Right lobe of liver (tissue), 6 donors: ENCODE results near the gene ARCN1. TPM values are rescaled to one million over a fixed set of nuclear protein-coding genes. Genes with fewer than 3 reads are reported as not detected.

Source experiments
- ATAC-seq, 4 donors: fragments of 200-7000 bp; cut with Tn5 transposase; one replicate each; pipeline ENCODE4 v1.9.1; 2020; ENCODE audit warnings: mild to moderate bottlenecking in 4 of 4, moderate library complexity in 4 of 4
- DNase-seq, 3 donors: peaks; one replicate each; pipeline ENCODE4 v3.0.0-alpha.2; 2020
- H3K27ac ChIP-seq, 3 donors: fragments of 200-600 bp; one replicate each; pipeline ENCODE4 v1.8.0; 2022
- H3K27me3 ChIP-seq, 2 donors: fragments of 200-600 bp; one replicate each; pipeline ENCODE4 v1.8.0; 2022
- H3K36me3 ChIP-seq, 4 donors: fragments of 200-600 bp; sonication (generic) in 1 of 4; one replicate each; pipeline versions ENCODE4 v1.5.1 to v1.8.0; 2017 to 2022; ENCODE audit warnings: control low read depth in 1 of 4
- H3K4me1 ChIP-seq, 4 donors: fragments of 200-600 bp; sonication (generic) in 1 of 4; one replicate each; pipeline versions ENCODE4 v1.5.1 to v1.8.0; 2017 to 2022; ENCODE audit warnings: control low read depth in 1 of 4
- H3K4me3 ChIP-seq, 3 donors: fragments of 200-600 bp; one replicate each; pipeline ENCODE4 v1.8.0; 2022
- H3K9me3 ChIP-seq, 4 donors: fragments of 200-600 bp; sonication (generic) in 1 of 4; one replicate each; pipeline versions ENCODE4 v1.5.1 to v1.8.0; 2017 to 2022; ENCODE audit warnings: control low read depth in 1 of 4
- POLR2A ChIP-seq: fragments of 450-650 bp; IDR thresholded peaks from one replicate; pipeline ENCODE4 v1.6.1; 2017; ENCODE audit warnings: antibody characterized with exemption, mild to moderate bottlenecking
- WGBS: methylation state at CpG from one replicate; pipeline ENCODE4 v1.1.6; 2018; ENCODE audit warnings: low coverage, low lambda C conversion rate; ENCODE audit not compliant: insufficient coverage; ENCODE audit errors: missing lambda C conversion rate; 5-methylcytosine and 5-hydroxymethylcytosine counted together
- intact Hi-C, 2 donors: fragments of 100-400 bp; cut with DNase I; formaldehyde crosslinking; loops; one replicate each; pipeline versions ENCODE4 v1.11.2 to v1.14.1; 2022
- total RNA-seq, 6 experiments: library from RNA; depleted of rRNA in 2 of 6; stranded (reverse); fragments of >200 nt in 2 of 6; fragmentation: NEBNext Ultra II Directional in 3 of 6; extraction: Animal tissue kit (Norgen Biotek cat#: 25700) in 3 of 6; gene quantifications; one replicate each; pipeline versions ENCODE4 v1.1.0 to v1.2.4, GENCODE V29; 2016 to 2023
- TF ChIP-seq, protein P1 (sequence below), 4 donors: fragments of 200-600 bp in 3 of 4; fragments of 450-650 bp in 1 of 4; IDR thresholded peaks; one replicate each; pipeline versions ENCODE4 v1.5.1 to v1.8.0; 2016 to 2022; ENCODE audit warnings: antibody characterized with exemption in 4 of 4, mild to moderate bottlenecking in 2 of 4
- donor health status: DM: no; HTN: yes; CAD: no.
- donor health status: DM: no; HTN: no; CAD: no.
- donor health status: DM: no; HTN: no; CAD: no.
- donor health status: DM: no; HTN: yes; CAD: no.
- donor health status: DM: no; HTN: yes; CAD: no.

ARCN1 gene
- total RNA-seq, 6 experiments from 2014 or later, result 58.3 to 91.7 (median 75.8) TPM

GRCh38 chr11:118636569-118637290 lies 64.5 kb downstream of the ARCN1 start:
- H3K27ac ChIP-seq, result no peak overlapping the region
- H3K4me1 ChIP-seq, result peaks cover 0 to 10% (median 0%) of the 10 kb centered on the region in 4 donors
- TF ChIP-seq POLR2A, result no peak
- TF ChIP-seq, protein P1, sequence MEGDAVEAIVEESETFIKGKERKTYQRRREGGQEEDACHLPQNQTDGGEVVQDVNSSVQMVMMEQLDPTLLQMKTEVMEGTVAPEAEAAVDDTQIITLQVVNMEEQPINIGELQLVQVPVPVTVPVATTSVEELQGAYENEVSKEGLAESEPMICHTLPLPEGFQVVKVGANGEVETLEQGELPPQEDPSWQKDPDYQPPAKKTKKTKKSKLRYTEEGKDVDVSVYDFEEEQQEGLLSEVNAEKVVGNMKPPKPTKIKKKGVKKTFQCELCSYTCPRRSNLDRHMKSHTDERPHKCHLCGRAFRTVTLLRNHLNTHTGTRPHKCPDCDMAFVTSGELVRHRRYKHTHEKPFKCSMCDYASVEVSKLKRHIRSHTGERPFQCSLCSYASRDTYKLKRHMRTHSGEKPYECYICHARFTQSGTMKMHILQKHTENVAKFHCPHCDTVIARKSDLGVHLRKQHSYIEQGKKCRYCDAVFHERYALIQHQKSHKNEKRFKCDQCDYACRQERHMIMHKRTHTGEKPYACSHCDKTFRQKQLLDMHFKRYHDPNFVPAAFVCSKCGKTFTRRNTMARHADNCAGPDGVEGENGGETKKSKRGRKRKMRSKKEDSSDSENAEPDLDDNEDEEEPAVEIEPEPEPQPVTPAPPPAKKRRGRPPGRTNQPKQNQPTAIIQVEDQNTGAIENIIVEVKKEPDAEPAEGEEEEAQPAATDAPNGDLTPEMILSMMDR (IDR thresholded peaks at IDR 0.05), result no peak
- DNase-seq, result no peak
- 67% methylated on average over 6 of the region's 8 CpGs for WGBS
- H3K36me3 ChIP-seq, result no peaks in the 10 kb centered on the region
- no peak for ATAC-seq
- H3K27me3 ChIP-seq, result no peaks in the 10 kb centered on the region
- intact Hi-C loops, result no loop called here
- H3K4me3 ChIP-seq, result no peak overlapping the region
- no peaks in the 10 kb centered on the region for H3K9me3 ChIP-seq

- intact Hi-C loops, result no loop called here
- no peak for TF ChIP-seq POLR2A
- TF ChIP-seq, protein P1 (IDR thresholded peaks at IDR 0.05), result no peak
- ATAC-seq (no peak), DNase-seq (no peak)
- no peaks in the 10 kb centered on the region for H3K36me3 ChIP-seq
- H3K4me3 ChIP-seq, result no peak overlapping the region
- peaks cover 0 to 10% (median 0%) of the 10 kb centered on the region in 4 donors for H3K4me1 ChIP-seq
- H3K27ac ChIP-seq, result no peak overlapping the region
- WGBS, result no CpG with 5 or more reads among the region's 6 CpGs
- H3K27me3 ChIP-seq, result no peaks in the 10 kb centered on the region
- H3K9me3 ChIP-seq, result no peaks in the 10 kb centered on the region
These were observed 66.5 kb downstream of the ARCN1 start for GRCh38 chr11:118638726-118639125.

- Histone ChIP-seq H3K4me3 (no peak overlapping the region), H3K27ac (no peak overlapping the region), H3K27me3 (no peaks in the 10 kb centered on the region), H3K36me3 (no peaks in the 10 kb centered on the region), H3K4me1 (peaks cover 0 to 4% (median 0%) of the 10 kb centered on the region in 4 donors), H3K9me3 (no peaks in the 10 kb centered on the region)
- no peak for DNase-seq
- no peak for ATAC-seq
- intact Hi-C loops, result no loop called here
- 100% methylated on average over 2 of the region's 4 CpGs for WGBS
- TF ChIP-seq POLR2A, result no peak
- TF ChIP-seq, protein P1 (IDR thresholded peaks at IDR 0.05), result no peak
These were observed 67.7 kb downstream of the ARCN1 start for GRCh38 chr11:118639899-118640298.

DNA sequence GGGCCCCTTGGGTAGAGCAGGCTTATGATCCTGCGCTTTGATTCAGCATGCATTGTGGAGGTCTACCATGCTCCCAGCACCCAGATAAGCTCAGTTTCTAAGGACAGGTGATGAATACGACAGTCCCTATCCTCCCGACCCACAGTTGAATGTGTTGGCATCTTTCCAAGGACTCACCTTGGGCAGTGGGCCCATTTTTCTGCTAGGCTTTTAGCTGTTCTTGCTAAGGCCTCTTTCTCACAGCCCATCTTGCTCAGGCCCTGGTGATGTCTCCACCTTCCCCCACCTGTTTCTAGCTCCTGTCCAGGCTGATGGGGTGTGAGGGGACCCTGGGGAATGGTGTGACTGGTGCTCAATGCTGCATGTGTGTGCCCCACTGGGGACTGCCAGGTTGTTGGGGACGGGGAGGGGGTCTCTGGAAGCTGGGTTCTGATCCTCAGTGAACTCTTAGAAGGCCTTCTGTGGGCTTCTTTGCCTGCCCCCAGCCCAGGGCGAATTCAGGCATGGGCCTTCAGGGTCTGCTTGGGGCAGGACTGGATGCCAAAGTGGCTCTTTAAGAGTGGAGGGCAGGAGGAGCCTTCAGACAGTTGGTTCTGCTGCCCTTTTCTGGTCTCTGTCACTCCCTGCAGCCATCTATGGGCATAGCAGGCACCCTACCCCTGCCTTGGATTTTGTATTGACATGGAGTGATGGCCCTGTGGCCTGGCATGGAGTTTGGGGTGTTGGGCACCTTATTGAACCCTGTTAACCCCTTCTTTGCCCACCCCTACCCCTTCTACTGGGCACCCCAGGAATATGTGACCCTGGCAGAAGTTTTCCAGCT lies 68.3 kb downstream of the ARCN1 start:
- Histone ChIP-seq H3K4me3 (no peak overlapping the region), H3K4me1 (no peaks in the 10 kb centered on the region), H3K27ac (no peak overlapping the region), H3K27me3 (no peaks in the 10 kb centered on the region), H3K9me3 (no peaks in the 10 kb centered on the region), H3K36me3 (no peaks in the 10 kb centered on the region)
- 100% methylated on average over 1 of the region's 5 CpGs for WGBS
- no peak for TF ChIP-seq POLR2A
- TF ChIP-seq, protein P1 (IDR thresholded peaks at IDR 0.05), result no peak
- peak in 2 of 4 donors; percentile 15 to 20 for ATAC-seq
- DNase-seq, result no peak
- intact Hi-C loops, result no loop called here
